ENCODE data around the gene MSX1.

The MSX1 gene

DNA sequence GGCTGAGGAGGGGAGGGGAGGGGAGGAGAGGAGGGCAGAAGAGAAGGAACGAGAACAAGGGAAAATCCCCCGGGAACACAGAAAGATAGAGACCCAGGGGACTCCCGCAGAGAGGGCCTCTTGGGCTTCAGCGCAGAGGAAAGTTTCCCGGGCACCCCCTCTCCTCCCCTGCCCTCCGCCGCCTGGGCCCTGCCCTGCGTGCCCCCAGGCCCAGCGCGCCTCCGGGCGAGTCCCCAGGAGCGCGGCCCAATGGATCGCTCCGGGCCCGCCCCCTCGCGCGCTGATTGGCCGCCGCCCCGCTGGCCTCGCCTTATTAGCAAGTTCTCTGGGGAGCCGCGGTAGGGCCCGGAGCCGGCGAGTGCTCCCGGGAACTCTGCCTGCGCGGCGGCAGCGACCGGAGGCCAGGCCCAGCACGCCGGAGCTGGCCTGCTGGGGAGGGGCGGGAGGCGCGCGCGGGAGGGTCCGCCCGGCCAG, at the start of gene MSX1:
MSX1 (plus strand) TSS at position 341 of the 474 bp plus-strand sequence. CDS start 235 bp downstream, outside the sequence.
- peak within 1 kb of the TSS; percentile 89 for H3K4me3 ChIP-seq (replicated peaks; ENCODE audit: low read depth, low read length)
- TF ChIP-seq, protein P1, sequence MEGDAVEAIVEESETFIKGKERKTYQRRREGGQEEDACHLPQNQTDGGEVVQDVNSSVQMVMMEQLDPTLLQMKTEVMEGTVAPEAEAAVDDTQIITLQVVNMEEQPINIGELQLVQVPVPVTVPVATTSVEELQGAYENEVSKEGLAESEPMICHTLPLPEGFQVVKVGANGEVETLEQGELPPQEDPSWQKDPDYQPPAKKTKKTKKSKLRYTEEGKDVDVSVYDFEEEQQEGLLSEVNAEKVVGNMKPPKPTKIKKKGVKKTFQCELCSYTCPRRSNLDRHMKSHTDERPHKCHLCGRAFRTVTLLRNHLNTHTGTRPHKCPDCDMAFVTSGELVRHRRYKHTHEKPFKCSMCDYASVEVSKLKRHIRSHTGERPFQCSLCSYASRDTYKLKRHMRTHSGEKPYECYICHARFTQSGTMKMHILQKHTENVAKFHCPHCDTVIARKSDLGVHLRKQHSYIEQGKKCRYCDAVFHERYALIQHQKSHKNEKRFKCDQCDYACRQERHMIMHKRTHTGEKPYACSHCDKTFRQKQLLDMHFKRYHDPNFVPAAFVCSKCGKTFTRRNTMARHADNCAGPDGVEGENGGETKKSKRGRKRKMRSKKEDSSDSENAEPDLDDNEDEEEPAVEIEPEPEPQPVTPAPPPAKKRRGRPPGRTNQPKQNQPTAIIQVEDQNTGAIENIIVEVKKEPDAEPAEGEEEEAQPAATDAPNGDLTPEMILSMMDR (IDR thresholded peaks at IDR 0.05; ENCODE audit: low read depth, low read length, missing control alignments) = no peak

DNA sequence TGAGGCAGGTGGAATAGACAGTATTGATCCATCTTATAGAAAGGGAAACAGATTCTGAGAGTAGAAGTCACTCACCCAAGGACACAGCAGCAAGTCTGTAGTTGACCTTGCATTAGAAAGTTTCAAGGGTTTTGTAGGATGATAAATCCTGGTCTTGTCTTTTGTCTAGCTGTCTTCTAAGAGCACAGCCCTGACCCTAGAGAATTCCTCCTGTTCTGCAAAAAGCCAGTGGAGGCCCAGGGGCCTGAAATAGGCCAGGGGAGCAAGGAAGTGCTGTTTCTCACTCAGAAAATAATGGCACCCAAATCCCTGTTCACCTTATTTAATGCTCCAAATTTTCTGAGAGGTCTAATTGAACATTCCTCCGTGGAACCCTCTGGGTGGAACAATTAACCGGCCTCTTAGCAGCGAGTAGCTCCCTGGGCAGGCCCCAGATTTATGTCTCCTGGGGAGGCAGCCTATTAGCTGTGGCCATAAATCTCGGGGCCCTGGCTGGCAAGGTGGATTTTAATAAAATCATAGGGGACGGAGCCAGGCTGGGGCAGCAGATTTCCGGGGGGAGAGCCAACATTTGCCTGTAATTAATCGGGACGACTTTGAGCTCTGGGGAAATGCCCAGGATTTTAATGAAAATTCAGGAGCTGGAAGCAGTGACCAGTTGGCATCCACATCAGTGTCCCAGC, 49.2 kb upstream of the MSX1 start:
- TF ChIP-seq, protein P1 (IDR thresholded peaks at IDR 0.05; ENCODE audit: low read depth, low read length, missing control alignments) = no peak
- H3K4me3 ChIP-seq (replicated peaks; ENCODE audit: low read depth, low read length) = no peak overlapping the region
- no peak for DNase-seq (ENCODE audit: extremely low read depth, low read depth)

More for the DNA sequence above, at the start of gene MSX1:
- no peak for DNase-seq (ENCODE audit: extremely low read depth, low read depth)

DNA sequence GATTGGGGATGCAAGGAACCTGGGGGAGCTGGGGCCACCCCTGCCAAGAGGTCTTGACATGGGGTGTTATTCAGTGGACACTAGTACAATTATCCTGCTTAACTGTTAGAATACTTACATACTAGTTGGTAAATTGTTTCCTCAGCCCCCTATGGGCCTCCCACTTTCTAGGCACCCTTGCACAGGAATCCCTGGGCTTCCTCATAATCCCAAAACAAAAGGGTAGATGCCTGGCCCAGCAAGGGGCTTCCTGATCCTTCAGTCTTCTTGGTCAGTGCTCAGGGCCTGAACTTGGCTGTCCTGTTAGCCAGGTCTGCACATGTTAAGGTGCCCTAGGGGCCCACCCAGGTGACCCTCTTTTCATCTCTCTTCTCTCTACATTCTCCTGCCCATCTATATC, 48.7 kb upstream of the MSX1 start:
- no peak for DNase-seq (ENCODE audit: extremely low read depth, low read depth)
- no peak overlapping the region for H3K4me3 ChIP-seq (replicated peaks; ENCODE audit: low read depth, low read length)
- TF ChIP-seq, protein P1 (IDR thresholded peaks at IDR 0.05; ENCODE audit: low read depth, low read length, missing control alignments) = no peak

DNA sequence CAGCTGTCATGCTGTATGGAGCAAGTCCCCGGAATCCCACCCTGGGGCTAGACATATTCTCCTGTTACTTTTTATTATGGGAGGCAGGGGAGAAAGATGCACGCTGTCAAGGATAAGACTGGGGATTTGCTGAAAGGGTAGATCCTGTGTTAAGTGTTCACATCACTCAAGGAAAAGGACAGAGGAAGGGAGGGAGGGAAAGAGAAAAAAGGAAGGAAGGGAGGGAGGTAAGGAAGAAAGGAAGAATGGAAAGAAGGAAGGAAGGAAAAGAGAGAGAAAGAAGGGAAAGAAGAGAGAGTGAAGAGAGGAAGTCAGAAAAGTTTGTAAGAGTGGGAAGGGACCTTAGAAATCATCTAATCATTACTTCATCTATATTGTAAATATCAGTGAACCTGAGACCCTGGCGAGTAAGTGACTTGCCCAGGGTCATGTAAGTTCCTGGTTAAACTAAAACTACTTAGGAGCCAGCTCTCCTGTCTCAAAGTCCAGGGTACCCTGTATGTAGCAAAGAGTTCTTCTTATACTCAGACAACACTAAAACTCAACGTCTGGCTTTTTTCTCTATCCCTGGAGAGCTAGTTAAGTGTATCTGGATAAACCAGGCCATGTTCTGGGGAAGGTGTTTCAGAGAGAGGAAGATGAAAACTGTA, 47.2 kb upstream of the MSX1 start:
- no peak for DNase-seq (ENCODE audit: extremely low read depth, low read depth)
- H3K4me3 ChIP-seq (replicated peaks; ENCODE audit: low read depth, low read length) = no peak overlapping the region
- TF ChIP-seq, protein P1 (IDR thresholded peaks at IDR 0.05; ENCODE audit: low read depth, low read length, missing control alignments) = no peak

DNA sequence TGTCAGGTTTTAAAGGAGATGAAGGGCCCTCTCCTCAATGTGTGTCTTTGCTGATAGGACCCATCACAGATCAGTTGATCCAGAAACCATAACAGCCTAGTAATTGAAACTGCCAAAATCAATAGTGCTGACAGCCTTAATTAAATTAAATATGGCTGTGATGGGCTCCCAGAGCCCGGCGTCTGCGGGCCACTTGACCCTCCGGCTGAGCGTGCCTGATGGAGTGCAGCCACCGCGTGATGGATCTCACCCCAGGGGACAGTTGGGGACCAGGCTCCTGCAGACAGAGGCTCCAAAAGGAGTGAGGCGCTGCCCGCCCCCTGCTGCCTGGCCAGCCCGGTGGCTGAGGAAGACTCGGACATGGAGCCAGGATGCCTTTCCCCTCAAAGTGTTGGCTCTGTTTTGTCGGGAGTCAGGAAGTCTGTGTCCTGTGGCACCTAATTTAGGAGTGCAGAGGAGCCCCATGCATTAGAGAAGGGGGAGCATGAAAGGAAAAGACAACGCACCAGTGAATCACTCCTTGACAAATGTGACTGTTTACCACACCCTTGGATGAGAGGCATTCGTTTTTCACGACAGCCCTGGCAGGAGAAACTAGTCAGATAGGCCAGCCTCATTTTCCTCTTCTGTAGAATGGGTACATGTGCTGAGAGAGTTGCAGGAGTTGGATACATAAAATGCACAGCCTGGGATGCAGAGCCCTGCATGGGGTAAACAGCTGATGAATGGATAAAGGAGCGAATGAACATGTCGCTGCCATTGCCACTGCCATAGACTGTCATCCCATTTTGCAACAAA, 40.9 kb upstream of the MSX1 start:
- TF ChIP-seq, protein P1 (IDR thresholded peaks at IDR 0.05; ENCODE audit: low read depth, low read length, missing control alignments) = no peak
- no peak for DNase-seq (ENCODE audit: extremely low read depth, low read depth)

DNA sequence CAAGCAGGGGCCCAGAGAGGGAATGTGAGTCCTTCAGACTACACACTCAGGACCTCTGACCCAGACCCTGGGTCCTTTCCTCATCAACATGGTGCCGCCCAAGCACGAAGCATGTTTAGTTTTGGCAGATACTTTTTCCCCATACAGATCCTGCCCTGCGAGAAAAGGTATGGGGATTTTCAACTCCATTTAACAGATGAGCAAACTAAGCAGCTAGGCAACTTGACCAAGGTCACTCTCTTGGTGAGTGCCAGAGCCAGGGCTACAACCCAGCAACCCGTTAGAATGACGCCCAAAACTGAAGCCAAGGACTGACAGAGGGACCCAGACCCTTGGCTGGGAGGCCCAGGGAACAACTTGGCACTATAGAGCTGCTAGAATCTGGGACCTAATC, 40.3 kb upstream of the MSX1 start:
- no peak for DNase-seq (ENCODE audit: extremely low read depth, low read depth)
- no peak overlapping the region for H3K4me3 ChIP-seq (replicated peaks; ENCODE audit: low read depth, low read length)
- TF ChIP-seq, protein P1 (IDR thresholded peaks at IDR 0.05; ENCODE audit: low read depth, low read length, missing control alignments) = no peak

More for the DNA sequence above, 40.9 kb upstream of the MSX1 start:
- H3K4me3 ChIP-seq (replicated peaks; ENCODE audit: low read depth, low read length) = no peak overlapping the region
